Endodermal cell (in vitro differentiated cells): ENCODE results near the gene OR6S1. TPM values are rescaled to one million over a fixed set of nuclear protein-coding genes. Genes with fewer than 3 reads are reported as not detected.

Experiments
- DNase-seq: peaks from one replicate; pipeline ENCODE4 v3.0.0-alpha.2; 2017
- H3K27ac ChIP-seq: 2 replicates; pipeline ENCODE4 v1.5.1; 2013; ENCODE audit warnings: mild to moderate bottlenecking, low read depth, low read length, moderate library complexity
- H3K27me3 ChIP-seq: 2 replicates; pipeline ENCODE4 v1.6.1; 2013; ENCODE audit warnings: mild to moderate bottlenecking, low read length, moderate library complexity; ENCODE audit not compliant: insufficient read depth, control insufficient read depth, poor library complexity, severe bottlenecking
- H3K36me3 ChIP-seq: 2 replicates; pipeline ENCODE4 v1.7.0; 2013; ENCODE audit warnings: mild to moderate bottlenecking, low read length, moderate library complexity; ENCODE audit not compliant: control insufficient read depth, insufficient read depth
- H3K4me1 ChIP-seq: one replicate; pipeline ENCODE4 v1.7.0; 2013; ENCODE audit warnings: low read length; ENCODE audit not compliant: control insufficient read depth, insufficient read depth
- H3K4me3 ChIP-seq: 2 replicates; pipeline ENCODE4 v1.5.1; 2013; ENCODE audit warnings: mild to moderate bottlenecking, low read length, moderate library complexity
- H3K9ac ChIP-seq: 2 replicates; pipeline ENCODE4 v1.6.1; 2013; ENCODE audit warnings: mild to moderate bottlenecking, low read length, moderate library complexity; ENCODE audit not compliant: poor library complexity, severe bottlenecking; ENCODE audit errors: extremely low read depth
- H3K9me3 ChIP-seq: 2 replicates; pipeline ENCODE4 v1.6.1; 2013; ENCODE audit warnings: mild to moderate bottlenecking, low read length, moderate library complexity; ENCODE audit not compliant: control insufficient read depth
- H3K27ac Mint-ChIP-seq: 2 replicates; pipeline ENCODE4 v1.8.0; 2020; ENCODE audit warnings: mixed read lengths
- H3K27me3 Mint-ChIP-seq: 2 replicates; pipeline ENCODE4 v1.8.0; 2021; ENCODE audit warnings: mild to moderate bottlenecking, mixed read lengths; ENCODE audit not compliant: insufficient read depth
- H3K36me3 Mint-ChIP-seq: 2 replicates; pipeline ENCODE4 v1.8.0; 2020; ENCODE audit warnings: low read depth, mixed read lengths
- H3K4me1 Mint-ChIP-seq: 2 replicates; pipeline ENCODE4 v1.8.0; 2020; ENCODE audit warnings: mixed read lengths
- H3K4me3 Mint-ChIP-seq: 2 replicates; pipeline ENCODE4 v1.8.0; 2020; ENCODE audit warnings: mild to moderate bottlenecking, moderate library complexity, mixed read lengths
- H3K9me3 Mint-ChIP-seq: 2 replicates; pipeline ENCODE4 v1.8.0; 2020; ENCODE audit warnings: mild to moderate bottlenecking, mixed read lengths
- WGBS, 2 experiments: methylation state at CpG; one replicate each; pipeline versions ENCODE4 v1.1.5 to v1.1.7; 2013; ENCODE audit warnings: missing lambda C conversion rate in 2 of 2, mixed read lengths in 1 of 2; ENCODE audit not compliant: insufficient coverage in 1 of 2, insufficient read length in 1 of 2; 5-methylcytosine and 5-hydroxymethylcytosine counted together
- total RNA-seq, 2 donors: library from RNA; stranded (reverse); fragmentation: NEBNext Ultra II Directional in 1 of 2; extraction: Animal tissue kit (Norgen Biotek cat#: 25700) in 1 of 2; gene quantifications; 2 replicates in 1 of 2; 3 replicates in 1 of 2; pipeline ENCODE4 v1.2.1, GENCODE V29; 2021
- TF ChIP-seq, protein P1 (sequence below): fragments of 200-600 bp; sonication (generic); conservative IDR thresholded peaks from 2 replicates; pipeline ENCODE4 v1.5.0; 2021; ENCODE audit warnings: antibody characterized with exemption, mild to moderate bottlenecking

Gene OR6S1
- total RNA-seq, 2 donors from 2014 or later = not detected

DNA sequence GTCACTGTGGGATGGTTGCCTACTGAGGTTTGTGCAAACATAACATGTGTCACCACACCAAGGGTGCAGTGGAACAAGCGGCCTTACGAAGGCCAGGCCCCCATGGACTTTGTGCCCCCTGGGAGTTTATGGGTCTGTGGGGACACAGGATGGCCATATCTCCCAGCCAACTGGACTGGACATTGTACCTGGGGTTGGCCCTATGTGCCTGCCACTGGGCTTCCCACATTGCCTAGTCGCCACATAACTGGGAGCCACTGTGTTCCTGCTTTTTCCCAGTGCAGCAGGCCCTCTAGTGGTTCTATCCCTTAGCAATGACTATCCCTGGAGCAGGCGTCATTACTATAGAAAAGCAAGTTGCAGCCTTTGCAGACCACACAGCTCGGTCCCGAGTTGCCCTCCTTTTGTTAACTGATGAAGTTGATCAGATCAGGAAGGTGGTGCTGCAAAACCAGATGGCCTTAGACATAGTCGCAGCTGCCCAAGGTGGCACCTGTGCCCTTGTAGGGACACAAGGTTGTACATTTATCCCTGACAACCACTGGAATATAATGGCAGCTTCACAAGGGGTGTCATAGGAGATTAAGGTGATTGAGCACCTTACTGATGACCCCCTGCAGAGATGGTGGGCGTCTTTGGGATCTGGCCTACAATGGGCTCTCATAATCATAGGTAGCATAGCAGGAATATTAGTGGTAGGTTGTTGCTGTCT is 35.1 kb downstream of the OR6S1 start:
- Mint-ChIP-seq H3K4me1 (no peaks in the 10 kb centered on the region), H3K9me3 (no peaks in the 10 kb centered on the region), H3K4me3 (no peak overlapping the region), H3K27ac (no peak overlapping the region), H3K27me3 (no peaks in the 10 kb centered on the region), H3K36me3 (no peaks in the 10 kb centered on the region)
- H3K9me3 ChIP-seq = no peaks in the 10 kb centered on the region
- no peak overlapping the region for H3K9ac ChIP-seq
- H3K4me3 ChIP-seq = no peak overlapping the region
- WGBS, 2 experiments = 22 to 52% methylated on average over 4 to 8 of the region's 8 CpGs
- H3K4me1 ChIP-seq = no peaks in the 10 kb centered on the region
- no peaks in the 10 kb centered on the region for H3K27me3 ChIP-seq
- H3K27ac ChIP-seq = no peak overlapping the region
- TF ChIP-seq, protein P1, sequence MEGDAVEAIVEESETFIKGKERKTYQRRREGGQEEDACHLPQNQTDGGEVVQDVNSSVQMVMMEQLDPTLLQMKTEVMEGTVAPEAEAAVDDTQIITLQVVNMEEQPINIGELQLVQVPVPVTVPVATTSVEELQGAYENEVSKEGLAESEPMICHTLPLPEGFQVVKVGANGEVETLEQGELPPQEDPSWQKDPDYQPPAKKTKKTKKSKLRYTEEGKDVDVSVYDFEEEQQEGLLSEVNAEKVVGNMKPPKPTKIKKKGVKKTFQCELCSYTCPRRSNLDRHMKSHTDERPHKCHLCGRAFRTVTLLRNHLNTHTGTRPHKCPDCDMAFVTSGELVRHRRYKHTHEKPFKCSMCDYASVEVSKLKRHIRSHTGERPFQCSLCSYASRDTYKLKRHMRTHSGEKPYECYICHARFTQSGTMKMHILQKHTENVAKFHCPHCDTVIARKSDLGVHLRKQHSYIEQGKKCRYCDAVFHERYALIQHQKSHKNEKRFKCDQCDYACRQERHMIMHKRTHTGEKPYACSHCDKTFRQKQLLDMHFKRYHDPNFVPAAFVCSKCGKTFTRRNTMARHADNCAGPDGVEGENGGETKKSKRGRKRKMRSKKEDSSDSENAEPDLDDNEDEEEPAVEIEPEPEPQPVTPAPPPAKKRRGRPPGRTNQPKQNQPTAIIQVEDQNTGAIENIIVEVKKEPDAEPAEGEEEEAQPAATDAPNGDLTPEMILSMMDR = peak; percentile 89
- peak; percentile 84 for DNase-seq
- H3K36me3 ChIP-seq = no peaks in the 10 kb centered on the region

DNA sequence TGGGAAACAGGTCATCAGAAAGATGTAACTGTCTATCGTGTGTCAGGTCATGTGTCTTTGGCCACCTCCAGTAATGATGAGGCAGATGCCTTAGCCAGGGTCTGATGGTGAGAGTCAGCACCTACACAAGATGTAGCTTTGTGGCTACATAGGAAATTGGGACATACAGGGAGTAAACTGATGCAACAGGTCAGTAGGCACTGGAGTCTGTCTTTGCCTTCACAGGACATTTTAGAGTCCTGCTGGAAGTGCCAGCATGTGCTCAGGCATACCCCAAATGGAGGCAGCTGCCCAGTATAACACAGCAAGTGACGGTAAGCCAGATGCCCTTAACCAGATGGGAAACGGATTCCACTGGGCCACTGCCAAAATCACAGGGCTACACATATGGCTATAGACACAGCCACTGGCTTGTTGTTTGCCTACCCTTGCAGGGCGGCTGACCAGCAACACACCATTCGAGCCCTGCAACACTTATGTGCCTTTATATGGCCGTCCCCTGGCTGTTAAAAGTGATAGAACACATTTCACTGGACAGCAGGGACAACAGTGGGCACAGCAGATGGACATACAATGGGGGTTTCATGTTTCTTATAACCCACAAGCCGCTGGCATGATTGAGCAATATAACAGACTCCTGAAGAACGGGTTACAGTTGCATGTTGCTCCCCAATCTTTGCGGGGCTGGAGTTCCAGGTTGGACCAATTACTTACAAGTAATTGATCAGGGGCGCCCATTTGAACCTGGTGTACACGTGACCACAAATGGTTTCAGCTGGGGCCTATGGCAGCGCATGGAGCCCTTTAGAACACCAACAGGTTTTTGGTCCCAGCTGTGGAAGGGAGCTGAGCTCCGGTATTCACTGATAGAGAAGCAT is 37.4 kb downstream of the OR6S1 start:
- Histone ChIP-seq H3K4me3 (no peak overlapping the region), H3K27ac (no peak overlapping the region), H3K9me3 (no peaks in the 10 kb centered on the region), H3K27me3 (no peaks in the 10 kb centered on the region), H3K36me3 (no peaks in the 10 kb centered on the region), H3K4me1 (no peaks in the 10 kb centered on the region), H3K9ac (no peak overlapping the region)
- H3K27ac Mint-ChIP-seq = no peak overlapping the region
- no peaks in the 10 kb centered on the region for H3K4me1 Mint-ChIP-seq
- no peaks in the 10 kb centered on the region for H3K9me3 Mint-ChIP-seq
- no peak overlapping the region for H3K4me3 Mint-ChIP-seq
- WGBS, 2 experiments = 93 to 96% methylated on average over 12 to 13 of the region's 13 CpGs
- no peaks in the 10 kb centered on the region for H3K27me3 Mint-ChIP-seq
- no peaks in the 10 kb centered on the region for H3K36me3 Mint-ChIP-seq
- DNase-seq = peak; percentile 26
- TF ChIP-seq, protein P1 = no peak

DNA sequence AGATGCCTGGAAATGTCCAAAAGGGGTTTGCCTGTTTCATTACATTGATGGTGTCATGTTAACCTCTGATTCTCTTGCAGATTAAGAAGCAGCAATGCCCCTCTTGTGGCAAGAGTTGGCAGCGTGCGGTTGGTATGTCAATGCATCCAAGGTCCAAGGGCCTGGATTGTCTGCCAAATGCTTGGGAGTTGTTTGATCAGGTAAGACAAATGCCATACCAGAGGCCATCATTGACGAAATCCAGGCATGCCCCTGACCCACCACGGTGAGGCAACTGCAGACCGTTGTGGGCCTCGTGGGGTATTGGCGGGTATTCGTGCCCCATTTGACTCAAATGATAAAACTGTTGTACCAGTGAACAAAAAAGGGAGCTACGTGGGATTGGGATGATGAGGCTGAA is 38.9 kb downstream of the OR6S1 start:
- H3K36me3 Mint-ChIP-seq = no peaks in the 10 kb centered on the region
- Histone ChIP-seq H3K4me3 (no peak overlapping the region), H3K4me1 (no peaks in the 10 kb centered on the region), H3K36me3 (no peaks in the 10 kb centered on the region), H3K27ac (no peak overlapping the region), H3K9ac (no peak overlapping the region), H3K27me3 (no peaks in the 10 kb centered on the region), H3K9me3 (no peaks in the 10 kb centered on the region)
- H3K27me3 Mint-ChIP-seq = no peaks in the 10 kb centered on the region
- H3K9me3 Mint-ChIP-seq = no peaks in the 10 kb centered on the region
- no peak overlapping the region for H3K27ac Mint-ChIP-seq
- H3K4me1 Mint-ChIP-seq = no peaks in the 10 kb centered on the region
- H3K4me3 Mint-ChIP-seq = no peak overlapping the region
- TF ChIP-seq, protein P1 = peak; percentile 17
- peak; percentile 13 for DNase-seq
- WGBS, 2 experiments = 95 to 100% methylated on average over 4 to 9 of the region's 9 CpGs
